ENCODE results near the gene HOXD3.

- TF ChIP-seq CTCF (IDR thresholded peaks at IDR 0.05; ENCODE audit: low read depth, low read length, poor library complexity, severe bottlenecking) (no peak), EZH2phosphoT487 (IDR thresholded peaks at IDR 0.05; ENCODE audit: borderline replicate concordance, low read length) (no peak)
Measured at GRCh38 chr2:176186024-176186423, 28.9 kb downstream of the HOXD3 start.

All from DOHH2 (cell line).